Skin of body (tissue), 2 donors: Measurements from ENCODE around the gene ATXN1. TPM values are rescaled to one million over a fixed set of nuclear protein-coding genes. Genes with fewer than 3 reads are reported as not detected.
A peak's percentile ranks its signal among the peaks of the same experiment; 100 is the strongest.
"Not testable (repeated sequence)": the region's sequence is repeated elsewhere in the genome, so short reads cannot be mapped to it uniquely, and the experiment has no call there.

ENCODE experiments used
- DNase-seq: peaks from one replicate; lab custom pipeline; 2025; lab: John Stamatoyannopoulos, UW
- total RNA-seq: library from RNA; depleted of rRNA; stranded (reverse); fragments of >200 nt; gene quantifications from one replicate; pipeline ENCODE4 v1.2.3, GENCODE V29; 2014

ATXN1 gene
- total RNA-seq, 1 donor from 2014 or later: 52.6 TPM

- not testable (repeated sequence) for DNase-seq
These were observed 220.9 kb downstream of the ATXN1 start for GRCh38 chr6:16540383-16540782.

DNA sequence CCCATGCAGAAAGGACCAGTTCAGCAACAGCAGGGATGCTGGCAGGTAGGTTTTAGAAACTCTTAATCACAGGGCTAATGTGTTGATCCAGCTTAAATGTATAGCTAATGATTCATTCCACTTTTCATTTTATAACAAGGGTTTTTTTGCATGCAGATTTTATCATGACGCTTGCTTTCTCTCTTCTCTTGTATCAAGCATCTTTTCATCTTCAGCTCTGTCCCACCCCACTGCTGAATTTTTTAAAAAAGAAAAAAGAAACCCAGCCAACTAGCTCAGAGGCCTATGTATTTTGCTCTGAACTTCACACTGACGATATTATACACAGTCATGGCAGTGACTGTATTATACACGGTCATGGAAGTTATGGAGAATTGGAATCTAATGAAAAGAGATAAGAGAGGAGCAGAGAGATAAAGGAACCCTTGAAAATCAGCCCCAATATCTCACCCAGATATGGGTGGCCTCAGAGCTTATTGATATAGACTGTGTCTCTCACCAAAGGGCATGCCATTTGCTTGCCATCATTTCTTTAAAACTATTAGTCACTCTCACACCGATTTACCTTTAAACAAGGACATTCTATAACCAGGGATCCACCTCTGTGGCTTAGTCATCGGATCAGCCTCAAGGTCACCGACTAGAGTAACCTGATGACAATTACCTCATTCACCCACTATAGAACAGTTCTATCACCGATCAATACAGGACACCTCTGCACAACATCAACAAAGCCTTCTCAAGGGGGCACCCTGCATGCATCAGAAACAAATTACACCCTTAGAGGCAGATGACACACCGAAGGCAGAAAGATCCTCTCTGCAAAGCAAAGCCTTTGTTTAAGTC lies 222.0 kb downstream of the ATXN1 start:
- no peak for DNase-seq

- no peak for DNase-seq
These were observed 225.7 kb downstream of the ATXN1 start for GRCh38 chr6:16535564-16535963.

DNA sequence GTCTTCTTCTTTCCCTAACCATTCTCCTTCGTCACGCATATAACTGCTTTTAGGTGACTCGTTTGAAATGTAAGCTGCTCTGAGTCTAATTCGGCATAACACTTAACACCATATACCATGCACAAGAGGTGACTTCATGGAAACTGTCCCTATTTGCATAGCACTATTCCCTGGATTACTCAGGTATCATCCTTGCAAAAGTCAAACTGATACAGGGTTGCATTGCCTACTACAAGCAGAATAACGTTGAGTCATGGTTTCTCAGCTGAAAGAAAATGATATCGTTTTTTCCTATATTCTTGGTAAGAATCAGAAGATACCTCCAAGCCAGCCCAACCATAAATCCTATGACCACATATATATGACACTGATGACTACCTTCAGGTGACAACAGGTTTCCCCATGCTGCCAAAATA lies 227.5 kb downstream of the ATXN1 start:
- no peak for DNase-seq

GRCh38 chr6:16533210-16533609 lies 228.1 kb downstream of the ATXN1 start:
- no peak for DNase-seq

DNA sequence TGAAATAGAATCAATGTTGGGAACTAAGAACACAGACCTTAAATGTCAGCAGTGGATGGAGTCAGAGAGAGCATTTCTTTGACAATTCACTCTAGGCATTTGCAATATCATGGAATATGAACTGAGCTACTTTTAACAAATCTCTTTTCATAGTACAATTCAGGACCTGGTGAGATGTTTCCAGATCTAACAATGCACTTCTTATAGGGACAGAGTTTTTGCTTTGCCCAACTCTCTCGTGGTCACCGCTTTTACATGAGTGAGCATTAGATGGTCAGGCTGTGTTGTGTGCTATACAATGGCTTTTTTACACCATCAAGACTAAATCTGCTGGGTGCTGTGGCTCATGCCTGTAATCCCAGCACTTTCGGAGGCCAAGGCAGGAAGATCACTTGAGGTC lies 233.6 kb downstream of the ATXN1 start:
- no peak for DNase-seq

GRCh38 chr6:16524380-16524707 lies 236.9 kb downstream of the ATXN1 start:
- no peak for DNase-seq

DNA sequence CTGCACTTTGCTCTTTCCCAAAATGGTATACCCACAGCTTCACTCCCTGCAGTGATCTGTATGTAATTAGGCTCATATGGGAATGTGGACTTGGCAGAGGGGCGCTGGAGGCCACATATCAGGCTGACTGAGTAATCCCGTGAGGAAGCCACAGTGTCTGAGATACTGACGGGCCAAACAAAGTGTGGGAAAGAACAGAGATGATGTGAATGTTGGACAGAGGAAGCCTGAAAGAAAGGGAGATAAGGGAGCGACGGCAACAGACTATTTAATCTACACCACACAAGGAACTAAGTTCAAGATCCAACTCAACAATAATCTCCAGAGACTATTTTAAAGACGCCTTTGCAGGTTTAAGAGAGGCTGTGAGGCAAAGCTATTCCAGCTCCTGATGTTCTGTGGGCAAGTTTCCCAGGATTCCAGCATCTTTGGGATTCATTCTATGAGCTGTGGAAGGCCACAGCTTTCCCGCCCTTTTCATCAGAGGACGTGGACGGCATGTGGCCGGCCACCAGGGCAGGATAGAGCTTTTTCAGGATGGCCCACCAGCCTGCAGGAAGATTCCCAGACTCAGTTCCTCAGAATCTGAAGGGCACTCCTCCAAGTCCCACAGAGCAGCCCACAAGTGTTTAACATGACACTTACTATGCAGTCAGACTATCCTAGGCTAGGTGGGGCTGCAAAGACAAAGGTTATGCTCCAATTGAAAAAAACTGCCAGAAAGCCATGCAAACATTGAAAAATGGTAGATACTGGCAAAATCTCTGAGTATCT lies 237.5 kb downstream of the ATXN1 start:
- DNase-seq: peak; percentile 73

DNA sequence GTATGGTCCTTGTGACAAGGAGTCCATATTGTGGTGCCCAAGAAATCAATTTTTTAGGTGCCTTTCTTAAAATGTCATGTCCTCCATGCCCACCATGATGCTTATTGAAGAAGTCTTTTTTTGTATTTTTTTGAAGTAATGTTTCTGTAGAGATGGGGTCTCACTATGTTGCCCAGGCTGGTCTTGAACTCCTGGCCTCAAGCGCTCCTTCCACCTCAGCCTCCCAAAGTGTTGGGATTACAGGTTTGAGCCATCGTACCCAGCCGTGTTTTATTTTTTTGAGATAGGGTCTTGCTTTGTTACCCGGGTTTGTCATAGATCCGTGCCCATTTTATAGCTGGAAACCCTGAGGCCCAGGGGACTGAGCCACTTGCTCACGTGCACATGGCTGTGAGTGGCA lies 238.3 kb downstream of the ATXN1 start:
- no peak for DNase-seq

DNA sequence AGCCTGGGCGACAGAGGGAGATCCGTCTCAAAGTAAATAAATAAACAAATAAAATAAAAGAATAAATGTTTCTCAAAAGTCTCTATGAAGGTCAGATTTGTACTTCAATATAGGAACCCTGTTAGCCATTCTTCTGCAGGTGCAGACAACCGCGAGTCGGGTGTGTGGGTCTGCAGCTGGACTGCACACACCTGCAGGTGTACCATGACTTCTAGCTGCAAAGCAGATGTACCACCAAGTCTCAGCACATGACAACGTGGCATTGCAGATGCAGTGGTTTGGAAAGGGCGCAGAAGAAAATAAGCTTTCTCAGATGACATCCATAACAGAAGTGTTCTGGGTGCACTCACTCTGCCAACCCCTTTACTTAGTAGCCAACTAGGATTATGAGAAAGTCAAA lies 239.7 kb downstream of the ATXN1 start:
- no peak for DNase-seq

- no peak for DNase-seq
These were observed 241.7 kb downstream of the ATXN1 start for GRCh38 chr6:16519265-16520242.

GRCh38 chr6:16518265-16518664 lies 243.0 kb downstream of the ATXN1 start:
- no peak for DNase-seq

DNA sequence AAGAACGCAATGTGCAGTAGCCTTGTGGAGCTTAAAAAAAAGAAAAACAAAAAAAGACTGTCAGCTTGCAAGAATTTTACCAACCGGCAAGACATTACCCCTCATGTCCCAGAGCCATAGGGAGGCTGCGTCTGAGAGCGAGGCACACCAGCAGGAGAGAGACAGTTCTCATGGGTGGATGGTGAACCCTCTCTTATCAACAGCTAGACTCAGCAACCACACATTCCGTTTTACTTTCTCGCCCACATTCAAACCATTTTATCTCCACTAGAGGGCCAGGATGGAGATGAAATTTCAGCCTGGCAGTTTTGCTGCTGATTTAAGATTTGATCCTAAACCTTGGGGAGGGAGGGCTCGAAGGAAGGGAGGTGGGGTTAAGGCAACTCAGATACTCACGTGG lies 247.0 kb downstream of the ATXN1 start:
- peak; percentile 29 for DNase-seq

DNA sequence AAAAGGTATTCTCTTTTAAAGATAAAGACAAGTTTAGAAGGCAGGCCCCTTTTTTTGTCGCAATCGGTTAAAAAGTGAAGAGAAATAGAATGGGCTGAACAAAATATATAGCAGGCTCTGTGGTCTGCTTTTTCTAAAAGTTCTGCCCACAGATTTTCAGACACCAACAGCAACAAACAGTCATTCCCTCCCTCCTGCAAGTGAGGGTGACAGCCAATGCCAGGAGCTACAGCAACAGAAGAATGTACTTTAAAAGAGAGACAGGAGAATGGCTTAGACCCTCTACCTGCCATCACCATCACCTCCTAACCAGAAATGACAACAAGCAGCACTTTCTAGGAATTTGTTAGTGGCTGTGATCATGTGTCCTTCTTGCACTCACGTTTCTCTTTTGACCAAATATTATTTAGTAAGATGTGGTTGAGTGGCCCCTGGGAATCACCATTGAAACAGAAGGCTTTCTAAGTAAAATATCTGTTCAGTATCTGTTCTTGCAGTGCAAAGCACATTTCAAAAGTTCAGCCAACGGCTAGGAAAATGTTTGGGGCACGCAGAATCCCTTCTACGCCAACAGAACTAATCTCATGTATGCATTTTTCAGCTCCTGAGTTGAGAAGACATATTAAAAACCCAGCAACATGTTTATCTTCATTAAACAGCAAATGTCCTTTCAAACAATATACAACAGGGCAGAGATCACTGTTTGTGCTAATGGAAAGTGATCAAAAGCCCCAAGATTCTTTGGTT lies 248.5 kb downstream of the ATXN1 start:
- peak; percentile 29 for DNase-seq

- DNase-seq: no peak
These were observed 249.4 kb downstream of the ATXN1 start for GRCh38 chr6:16511723-16512489.

DNA sequence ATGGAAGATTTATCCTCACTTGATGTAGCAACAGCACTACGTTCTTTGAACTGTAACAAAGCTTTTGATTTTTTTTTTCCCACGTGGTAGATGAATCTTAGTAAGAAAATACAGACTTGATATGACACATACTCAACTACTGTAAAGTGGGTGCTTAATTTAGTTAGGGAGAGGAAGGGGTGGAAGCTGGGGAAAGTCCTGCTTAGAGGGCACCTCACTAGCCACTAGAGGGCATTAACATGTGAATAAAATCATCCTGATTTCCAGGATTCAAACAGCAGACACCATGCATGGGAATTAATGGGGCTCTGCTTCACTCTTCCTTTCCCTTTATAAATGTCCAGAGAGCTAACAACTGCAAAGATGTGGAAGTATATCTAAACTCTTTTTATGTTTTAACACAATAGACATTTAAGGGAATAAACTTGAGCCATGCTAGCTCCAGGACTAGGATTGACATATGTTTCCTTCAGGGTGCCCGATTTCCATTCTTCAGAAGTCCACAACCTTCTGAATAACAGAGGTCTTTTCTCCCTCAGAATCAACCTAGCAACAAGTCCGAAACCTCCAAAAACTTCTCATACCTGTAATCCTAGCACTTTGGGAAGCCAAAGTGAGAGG lies 250.1 kb downstream of the ATXN1 start:
- DNase-seq: peak; percentile 39

GRCh38 chr6:16510245-16510644 lies 251.0 kb downstream of the ATXN1 start:
- no peak for DNase-seq

DNA sequence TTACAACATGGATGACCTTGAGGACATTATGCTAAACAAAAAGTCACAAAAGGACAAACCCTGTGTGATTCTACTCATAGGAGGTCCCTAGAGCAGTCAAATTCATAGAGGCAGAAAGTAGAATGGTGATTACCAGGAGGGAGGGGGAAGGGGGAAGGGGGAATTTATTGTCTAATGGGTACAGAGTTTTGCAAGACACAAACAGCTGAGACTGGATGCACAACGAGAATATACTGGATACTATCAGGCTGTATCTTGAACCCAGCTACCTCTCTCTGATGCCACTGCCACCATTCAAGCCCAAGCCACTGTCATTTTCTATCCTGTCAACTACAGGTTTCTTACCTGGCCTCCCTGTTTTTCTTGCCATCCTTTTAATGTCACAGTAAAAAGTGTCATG lies 252.3 kb downstream of the ATXN1 start:
- DNase-seq: no peak

- peak; percentile 94 for DNase-seq
These were observed 255.4 kb downstream of the ATXN1 start for GRCh38 chr6:16505711-16506357.
